Renal cortical epithelial cell (primary cell): Measurements from ENCODE around the gene TCAIM. TPM values are rescaled to one million over a fixed set of nuclear protein-coding genes. Genes with fewer than 3 reads are reported as not detected.
"Not testable (repeated sequence)": the region's sequence is repeated elsewhere in the genome, so short reads cannot be mapped to it uniquely, and the experiment has no call there.

Experiments used
- DNase-seq: peaks from one replicate; pipeline ENCODE4 v3.0.0-alpha.2; 2011; ENCODE audit warnings: low read depth
- total RNA-seq: library from RNA; depleted of rRNA; stranded (reverse); fragments of >200 nt; gene quantifications from 2 replicates; pipeline ENCODE4 v1.2.3, GENCODE V29; 2014

Gene TCAIM
- total RNA-seq, 1 donor from 2014 or later: 61.1 TPM

DNA sequence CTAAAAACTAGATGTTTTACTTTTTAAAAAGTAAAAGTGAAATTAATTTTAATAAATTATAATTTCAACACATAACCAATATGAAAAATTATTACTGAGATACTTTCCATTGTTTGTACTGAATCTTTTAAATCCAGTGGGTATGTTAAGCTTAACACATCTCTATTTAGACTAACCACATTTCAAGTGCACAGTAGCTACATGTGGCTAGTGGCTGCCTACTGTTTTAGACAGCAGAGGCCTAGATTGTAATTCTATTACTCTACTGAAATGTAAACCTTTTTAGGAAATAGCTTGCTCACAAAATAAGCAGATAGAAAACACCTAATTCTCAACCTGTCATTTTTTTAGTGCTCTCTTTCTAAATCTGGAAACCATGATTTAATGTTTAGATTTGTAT lies 4.9 kb downstream of the TCAIM start:
- DNase-seq: no peak

DNA sequence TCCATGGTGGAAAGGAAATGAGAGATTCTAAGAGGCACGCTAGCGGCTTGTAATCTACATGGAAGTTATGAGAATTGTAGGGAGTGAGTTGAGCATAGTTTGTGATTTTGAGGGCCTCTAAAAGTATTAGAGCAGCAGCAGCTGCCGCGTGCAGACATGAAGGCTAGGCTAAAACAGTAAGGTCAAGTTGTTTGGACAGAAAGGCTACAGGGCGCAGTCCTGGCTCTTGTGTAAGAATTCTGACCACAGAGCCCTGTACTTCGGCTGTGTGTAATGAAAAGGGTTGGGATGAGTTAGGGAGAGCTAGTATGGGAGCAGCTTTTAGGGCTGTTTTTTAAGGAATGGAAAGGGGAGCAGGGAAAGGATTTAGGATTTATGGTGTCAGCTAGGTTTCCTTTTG lies 8.0 kb downstream of the TCAIM start:
- not testable (repeated sequence) for DNase-seq

DNA sequence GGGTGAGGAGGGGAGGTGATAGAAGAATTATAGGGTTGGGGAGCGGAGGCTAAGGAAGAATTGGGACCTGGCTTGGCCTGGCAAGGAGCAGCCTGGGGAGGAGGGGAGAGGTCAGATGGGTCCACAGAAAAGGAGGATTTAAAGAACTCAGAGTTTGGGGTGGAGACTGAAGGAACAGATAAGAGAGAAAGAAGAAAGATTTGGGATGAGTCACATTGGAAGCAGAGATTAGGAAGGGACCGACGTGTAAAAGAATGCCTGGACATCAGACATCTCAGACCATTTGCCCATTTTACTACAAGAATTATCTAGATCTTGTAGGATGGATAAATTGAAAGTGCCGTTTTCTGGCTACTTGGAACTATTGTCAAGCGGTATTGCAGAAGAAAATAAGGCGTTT lies 10.4 kb downstream of the TCAIM start:
- DNase-seq: no peak

DNA sequence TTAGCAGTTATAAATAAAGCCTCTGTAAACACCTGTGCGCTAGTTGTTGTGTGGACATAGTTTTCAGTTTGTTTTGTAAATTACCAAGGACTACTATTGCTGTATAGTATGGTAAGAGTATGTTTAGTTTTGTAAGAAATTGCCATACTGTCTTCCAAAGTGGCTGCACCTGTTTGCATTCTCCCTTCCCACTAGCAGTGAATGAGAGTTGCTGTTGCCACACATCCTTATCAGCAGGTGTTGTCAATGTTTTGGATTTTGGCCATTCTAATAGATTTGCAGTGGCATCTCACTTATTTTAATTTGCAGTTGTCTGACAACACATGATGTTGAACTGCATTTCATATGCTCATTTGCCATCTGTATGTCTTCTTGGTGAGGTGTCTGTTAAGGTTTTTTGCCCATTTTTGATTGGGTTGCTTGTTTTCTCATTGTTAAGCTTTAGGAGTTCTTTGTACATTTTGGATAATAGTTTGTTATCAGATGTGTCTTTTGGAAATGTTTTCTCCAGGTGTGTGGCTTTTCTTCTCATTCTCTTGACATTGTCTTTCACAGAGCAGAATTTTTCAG lies 14.9 kb downstream of the TCAIM start:
- DNase-seq: no peak

DNA sequence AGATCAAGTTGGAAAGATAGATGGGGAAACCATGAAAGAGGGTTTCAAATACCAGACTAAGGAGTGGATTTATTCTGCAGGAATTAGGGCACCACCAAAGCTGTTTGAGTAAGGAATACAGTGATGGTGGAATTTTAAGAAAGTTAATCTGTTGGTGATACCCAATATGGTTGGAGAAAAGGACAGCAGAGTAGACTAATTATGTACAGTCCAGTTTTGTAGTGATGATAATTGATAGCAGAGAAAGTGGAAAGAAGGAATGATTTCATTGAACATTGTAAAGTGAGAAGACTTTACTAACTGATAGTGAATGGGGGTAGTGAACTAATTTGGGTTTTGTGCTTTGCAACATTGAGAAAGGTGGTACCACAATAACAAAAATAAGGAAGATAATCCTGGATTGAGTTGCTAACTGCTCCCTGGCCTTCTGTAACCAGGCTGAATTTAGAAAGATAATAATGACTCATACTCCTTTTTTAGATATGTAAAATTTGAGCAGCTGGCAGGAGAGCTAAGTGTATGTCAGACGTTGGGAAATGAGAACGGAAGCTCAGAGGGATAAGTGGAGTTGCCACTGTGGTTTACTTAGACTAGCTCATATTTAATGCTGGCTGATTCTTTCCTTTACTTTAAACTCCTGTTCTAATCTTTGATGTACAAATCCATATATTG lies 16.9 kb downstream of the TCAIM start:
- DNase-seq: peak; percentile 60

DNA sequence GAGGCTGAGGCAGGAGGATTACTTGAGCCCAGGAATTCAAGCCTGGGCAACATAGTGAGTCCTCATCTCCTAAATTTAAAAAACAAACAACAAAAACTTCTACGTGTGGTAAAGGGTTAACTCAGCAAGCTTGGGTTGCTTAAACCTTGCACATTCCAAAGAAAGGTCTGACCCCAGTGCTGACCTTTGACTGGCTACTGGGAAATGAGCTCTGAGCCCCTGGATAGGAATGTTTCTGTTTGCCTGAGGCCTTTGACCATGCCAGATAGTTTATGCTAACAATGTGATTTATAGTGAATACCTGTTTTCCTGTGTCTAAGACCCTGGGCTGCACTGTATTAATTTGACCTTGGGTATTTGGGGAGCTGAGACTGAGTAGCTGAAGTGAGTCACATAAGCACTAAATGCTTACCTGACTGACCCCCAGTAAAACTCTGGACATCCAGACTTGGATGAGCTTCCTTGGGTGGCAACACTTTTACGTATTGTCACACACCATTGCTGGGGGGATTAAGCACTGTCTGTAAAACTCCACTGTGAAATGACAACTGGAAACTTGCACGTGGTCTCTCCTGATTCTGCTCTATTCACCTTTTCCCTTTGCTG lies 20.7 kb downstream of the TCAIM start:
- peak; percentile 90 for DNase-seq

DNA sequence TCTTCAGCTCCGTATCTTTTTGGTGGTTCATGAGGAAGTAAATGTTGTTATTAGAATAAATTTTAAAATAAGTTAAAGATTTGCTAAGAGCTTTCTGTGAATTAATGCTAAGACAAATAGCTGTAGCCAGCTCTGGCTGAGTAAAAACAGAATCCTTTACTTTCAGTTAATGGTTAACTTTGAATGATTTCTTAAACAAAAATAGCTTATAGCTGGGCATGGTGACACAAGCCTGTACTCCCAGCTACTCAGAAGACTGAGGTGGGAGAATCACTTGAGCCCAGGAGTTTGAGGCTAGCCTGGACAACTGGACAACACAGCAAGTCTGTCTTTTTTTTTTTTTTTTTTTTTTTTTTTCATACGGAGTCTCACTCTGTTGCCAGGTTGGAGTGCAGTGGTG lies 25.0 kb downstream of the TCAIM start:
- peak; percentile 94 for DNase-seq

DNA sequence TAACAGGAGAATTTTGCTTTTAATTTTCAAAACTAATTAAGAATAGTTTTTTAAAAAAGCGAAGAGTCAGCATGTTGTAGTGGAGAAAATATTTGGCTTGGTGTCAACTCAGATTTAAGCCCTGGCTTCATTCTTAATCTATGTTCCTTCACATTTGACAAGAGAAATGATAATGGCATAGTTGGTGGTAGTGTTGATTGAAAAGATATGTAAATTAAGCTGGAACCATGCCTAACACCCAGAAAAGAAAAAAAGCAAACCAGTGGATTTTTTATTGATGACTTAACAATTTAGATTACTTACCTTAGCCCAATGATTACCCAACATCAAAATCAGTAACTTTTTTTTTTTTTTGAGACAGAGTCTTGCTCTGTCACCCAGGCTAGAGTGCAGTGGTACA lies 27.4 kb downstream of the TCAIM start:
- DNase-seq: peak; percentile 18

DNA sequence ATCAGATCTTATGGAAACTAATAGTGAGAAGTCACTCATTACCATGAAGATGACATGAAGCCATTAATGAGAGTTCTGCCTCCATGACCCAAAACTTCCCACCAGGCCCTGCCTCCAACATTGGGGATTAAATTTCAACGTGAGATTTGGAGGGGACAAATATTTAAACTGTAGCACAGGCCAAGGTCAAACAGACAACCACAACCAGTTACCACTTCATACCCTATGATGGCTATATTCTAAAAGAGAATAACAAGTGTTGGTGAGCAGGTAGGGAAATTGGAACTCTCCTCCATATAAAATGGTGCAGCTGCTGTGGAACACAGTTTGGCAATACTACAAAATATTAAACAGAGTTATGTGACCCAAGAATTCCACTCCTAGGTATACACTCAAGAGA lies 36.9 kb downstream of the TCAIM start:
- no peak for DNase-seq

DNA sequence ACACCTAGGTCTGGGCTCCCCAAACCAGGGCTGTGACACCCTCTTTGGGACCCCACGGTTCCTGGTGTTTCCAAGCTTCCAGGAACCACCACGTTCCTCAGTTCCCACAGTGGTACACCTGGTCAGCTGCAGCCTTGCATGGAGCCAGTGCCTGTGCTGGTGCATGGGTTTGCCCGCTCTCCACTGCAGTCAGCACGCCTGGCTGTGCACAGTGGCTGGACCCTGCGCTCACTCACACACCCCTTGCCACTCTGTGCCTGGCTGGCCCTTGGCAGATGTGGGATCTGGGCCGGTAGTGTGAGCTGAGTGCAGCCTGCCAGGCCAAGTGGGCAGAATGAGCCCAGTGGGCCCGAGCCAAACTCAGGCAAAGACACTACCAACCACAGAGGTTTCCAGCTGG lies 48.8 kb downstream of the TCAIM start:
- no peak for DNase-seq

DNA sequence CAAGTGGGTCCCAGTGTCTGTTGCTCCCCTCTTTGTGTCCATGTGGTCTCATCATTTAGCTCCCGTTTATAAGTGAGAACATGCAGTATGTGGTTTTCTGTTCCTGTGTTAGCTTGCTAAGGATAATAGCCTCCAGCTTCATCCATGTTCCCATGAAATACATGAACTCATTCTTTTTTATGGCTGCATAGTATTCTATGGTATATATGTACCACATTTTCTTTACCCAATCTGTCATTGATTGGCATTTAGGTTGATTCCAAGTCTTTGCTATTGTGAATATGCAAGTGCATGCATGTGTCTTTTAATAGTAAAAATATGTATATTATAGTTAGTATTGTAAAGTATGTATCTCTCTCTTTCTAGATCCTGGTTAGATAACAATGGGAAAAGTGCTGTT lies 53.9 kb downstream of the TCAIM start:
- no peak for DNase-seq

DNA sequence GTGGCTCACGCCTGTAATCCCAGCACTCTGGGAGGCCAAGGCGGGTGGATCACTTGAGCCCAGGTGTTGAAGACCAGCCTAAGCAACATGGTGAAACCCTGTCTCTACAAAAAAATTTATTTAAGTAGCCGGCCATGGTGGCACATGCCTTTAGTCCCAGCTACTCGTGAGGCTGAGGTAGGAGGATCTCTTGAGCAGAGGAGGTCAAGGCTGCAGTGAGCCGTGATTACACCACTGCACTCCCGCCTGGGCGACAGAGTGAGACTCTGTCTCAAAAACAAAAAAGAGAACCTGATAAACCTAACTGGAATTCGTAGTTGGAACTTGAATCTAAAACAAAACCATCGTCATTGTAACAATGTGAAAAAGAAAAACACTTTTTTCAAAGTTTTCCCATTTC lies 57.1 kb downstream of the TCAIM start:
- DNase-seq: no peak

DNA sequence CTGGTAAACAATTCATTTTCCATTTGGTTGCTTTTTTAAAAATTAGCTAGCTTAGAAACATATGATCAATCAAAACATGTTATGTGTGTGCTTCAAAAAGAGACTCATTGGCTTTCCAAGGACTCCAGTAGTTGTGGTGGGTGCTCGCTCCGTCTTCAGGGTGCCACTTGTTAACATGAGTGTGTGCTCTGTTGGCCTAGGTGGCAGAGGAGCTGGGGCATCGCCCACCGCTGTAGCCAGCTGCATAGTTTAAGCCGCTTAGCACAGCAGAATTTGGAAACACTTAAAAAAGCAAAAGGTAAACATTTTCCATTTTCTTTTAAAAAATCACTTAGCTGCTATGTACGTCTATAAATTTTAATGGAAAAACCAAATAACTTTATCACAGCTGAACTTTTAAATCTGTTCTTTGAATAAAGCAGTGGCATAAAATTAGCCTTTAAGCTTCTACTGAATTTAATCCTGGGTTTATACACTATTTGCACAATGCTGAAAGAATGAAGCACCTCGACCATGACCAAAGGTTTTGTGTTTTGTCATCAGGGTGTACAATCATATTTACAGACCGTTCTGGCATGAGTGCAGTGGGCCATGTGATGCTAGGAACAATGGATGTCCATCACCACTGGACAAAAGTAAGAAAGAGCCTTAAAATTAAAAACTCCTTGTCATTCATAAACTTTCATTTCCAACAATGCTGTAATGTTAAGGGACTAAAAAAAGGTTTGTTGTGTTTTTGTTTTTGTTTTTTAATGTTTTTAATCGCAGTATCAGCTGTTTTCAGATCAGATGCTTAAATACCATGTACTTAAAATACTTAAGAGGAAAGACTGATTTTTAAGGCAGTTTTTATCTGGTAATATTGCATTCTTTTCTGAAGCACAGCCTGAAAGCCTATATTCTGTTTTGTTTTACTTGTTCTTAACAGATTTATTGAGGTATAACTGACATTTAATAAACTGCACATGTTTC lies 57.9 kb downstream of the TCAIM start:
- peak; percentile 15 for DNase-seq

DNA sequence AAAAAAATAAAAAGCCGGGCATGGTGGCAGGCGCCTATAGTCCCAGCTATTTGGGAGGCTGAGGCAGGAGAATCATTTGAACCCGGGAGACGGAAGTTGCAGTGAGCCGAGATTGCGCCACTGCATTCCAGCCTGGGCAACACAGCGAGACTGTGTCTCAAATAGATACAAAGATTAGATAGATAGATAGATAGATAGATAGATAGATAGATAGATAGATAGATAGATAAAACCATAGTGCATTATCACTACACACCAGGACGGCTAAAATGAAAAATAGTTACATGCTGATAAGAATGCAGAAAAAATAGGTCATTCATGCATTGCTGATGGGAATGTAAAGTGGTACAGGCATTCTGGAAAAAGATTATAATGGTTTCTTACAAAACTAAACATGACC lies 59.7 kb downstream of the TCAIM start:
- not testable (repeated sequence) for DNase-seq

DNA sequence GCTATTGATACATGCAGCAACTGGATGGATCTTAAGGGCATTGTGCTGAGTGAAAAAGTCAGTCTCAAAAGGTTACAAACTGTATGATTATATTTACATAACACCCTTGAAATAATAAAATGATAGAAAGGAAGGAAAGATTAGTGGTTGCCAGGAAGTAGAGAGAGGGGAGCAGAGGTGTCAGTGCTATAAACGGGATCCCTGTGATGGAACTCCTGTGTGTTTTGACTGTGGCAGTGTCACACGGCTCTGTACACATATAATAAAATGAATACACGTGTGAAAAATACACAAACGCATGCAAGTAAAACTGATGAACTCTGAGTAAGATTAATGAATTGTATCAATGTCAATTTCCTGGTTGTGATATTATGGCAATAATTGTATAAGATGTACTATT lies 60.3 kb downstream of the TCAIM start:
- DNase-seq: no peak

DNA sequence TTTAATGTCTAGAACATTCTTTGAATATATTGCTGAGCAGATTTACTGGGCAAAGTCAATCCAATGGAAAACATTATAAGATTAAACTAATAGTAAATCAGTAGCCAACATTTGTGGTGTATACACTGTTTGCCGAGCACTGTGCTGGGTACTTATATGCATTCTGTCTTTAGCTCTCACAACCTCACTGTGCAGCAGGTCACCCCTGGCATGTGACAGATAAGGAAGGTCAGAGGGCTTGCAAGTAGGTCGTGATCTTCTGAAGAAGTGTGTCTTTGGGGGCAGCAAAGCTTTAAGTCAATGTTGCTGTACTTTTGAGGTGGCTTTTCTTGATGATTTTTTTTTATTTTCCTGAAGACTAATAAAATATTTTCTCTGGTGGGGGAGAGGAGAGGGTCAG lies 62.2 kb downstream of the TCAIM start:
- DNase-seq: no peak

DNA sequence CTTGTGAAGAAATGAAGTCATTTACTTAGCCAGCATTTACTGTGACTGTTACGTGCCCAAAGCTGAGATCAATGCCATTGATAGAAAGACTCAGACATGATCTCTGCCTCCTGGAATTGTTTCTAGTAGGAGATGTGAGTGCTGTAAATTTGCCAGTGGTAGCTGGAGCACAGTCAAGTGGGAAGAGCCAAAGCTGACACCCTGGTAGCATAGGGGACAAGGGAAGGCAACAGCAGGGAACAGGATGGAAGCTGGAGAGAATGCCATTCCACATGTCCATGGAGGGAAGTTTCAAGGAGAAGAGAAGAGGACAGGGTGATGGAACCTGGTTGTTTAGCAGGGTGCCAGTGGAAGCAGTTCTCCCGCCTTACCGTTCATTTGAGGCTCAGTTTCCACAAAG lies 64.0 kb downstream of the TCAIM start:
- no peak for DNase-seq

DNA sequence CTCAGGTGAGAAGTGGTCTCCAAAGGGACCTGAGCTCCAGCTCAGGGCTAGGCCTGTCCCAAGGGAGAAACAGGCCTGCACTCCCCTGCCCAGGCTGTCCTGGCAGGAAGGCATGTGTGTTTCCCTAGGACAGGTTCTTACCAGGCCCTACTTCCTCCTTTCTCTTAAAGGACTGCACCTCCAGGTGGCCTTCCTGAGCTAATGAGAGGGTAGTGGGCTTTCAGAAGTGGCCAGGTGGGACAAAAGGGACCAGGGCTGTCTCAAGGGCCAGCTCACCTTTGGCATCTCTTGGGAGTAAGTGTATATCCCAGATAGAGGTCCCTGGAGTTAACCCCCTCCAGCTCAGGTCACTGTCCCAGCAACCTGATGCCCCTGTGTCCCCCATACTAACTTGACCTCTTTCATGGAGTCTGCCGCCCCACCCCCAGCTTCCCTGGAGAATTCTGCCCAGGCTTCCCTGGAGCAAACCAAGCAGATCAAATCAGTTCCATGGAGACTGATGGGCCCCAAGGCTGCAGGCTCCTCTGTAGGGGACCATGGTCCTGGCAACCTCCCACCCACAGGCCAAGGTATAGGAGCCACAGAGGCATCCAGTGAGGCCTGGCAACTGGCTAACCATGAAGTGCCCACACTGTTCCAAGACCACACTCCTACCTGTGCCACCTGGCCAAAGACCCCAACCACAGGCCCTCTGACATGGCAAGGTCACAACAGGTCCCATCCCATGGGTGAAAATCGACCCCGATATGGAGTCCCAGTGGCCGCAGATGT lies 71.3 kb downstream of the TCAIM start:
- DNase-seq: no peak

DNA sequence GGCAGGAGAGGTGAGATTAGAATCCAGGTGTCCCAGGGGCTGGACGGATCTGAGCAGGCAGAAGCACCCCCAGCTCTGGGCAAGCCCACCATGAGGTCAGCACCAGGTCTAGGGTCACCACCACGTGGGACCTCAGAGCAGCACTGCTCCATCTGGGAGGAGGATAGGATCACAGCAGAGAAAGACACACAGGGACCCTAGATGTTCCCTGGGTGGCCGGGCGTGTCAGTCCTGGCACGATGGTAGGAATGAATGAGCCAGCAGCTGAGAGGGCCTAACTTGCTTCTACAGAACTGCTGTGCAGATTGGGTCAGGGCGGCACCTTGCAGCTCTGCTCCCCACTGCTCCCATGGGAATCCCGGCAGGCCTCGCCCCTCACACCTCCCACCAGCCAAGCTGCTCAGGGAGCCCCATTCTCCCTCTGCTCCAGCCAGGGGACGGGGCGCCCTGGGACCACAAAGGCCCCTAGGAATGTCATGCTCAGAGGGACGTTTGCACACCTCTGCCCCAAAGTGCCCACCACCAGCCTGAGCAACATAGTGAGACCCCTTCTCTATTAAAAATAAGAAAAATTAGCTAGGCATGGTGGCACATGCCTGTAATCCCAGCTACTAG lies 72.6 kb downstream of the TCAIM start:
- no peak for DNase-seq

DNA sequence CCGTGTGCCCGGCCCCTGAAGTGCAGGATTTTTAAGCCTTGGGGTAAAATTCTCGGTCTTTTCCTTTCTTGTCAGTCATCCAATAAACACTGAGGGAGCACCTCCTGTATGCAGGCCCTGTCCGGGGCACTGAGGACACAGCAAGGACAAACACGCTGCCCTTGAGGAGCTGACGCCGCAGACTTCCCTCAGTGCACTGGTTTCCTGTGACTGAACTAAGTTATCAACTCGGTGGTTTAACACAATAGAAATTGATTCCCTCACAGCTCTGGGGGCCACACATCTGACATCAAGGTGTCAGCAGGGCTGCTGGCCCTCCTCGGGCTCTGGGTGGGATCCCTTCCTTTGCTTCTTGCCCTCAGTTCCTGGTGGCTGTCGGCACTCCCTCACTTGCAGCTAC lies 73.8 kb downstream of the TCAIM start:
- no peak for DNase-seq

DNA sequence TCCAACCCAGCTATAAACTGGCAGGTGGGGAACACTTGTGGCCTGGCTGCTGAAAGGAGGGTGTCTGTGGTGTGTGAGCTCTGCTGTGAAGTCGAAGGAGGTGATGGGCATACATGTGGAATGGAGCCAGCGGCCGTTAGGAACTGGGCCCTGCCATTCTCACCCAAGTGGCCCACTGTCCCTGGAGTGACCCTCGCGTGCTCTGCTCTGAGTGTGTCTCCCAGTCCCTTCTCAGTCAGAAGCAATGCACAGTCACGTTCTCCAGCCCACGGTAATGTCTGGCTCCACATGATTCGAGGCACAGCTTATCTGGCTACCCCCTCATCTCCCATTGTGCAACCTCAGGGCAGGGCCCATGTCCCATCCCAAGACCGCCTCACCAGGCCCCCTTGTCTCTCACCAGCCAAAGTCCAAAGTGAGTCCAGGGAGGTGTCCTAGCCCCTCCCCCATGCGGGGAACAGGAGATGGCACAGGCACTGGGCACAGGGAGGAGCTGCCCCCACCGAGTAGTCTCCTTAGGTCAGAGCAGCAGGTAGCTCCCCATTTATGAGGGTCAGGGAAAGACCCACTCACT lies 76.0 kb downstream of the TCAIM start:
- DNase-seq: no peak
